HEK293 (cell line): Measurements from ENCODE around the gene DUSP16.
A peak's percentile ranks its signal among the peaks of the same experiment; 100 is the strongest.

Experiments
- CTCF ChIA-PET: fragments of 350-600 bp; formaldehyde crosslinking; extraction: SDS; loops from one replicate; lab custom pipeline; 2021; ENCODE audit warnings: antibody characterized with exemption; lab: Yijun Ruan, JAX
- POLR2A ChIA-PET: fragments of 300-600 bp; formaldehyde crosslinking; extraction: SDS; loops from one replicate; lab custom pipeline; 2020; ENCODE audit warnings: antibody characterized with exemption, inconsistent platforms; lab: Yijun Ruan, JAX
- H3K27ac ChIP-seq: fragments of 200-500 bp; sonication (Bioruptor generic); 2 replicates; pipeline ENCODE4 v1.5.1; 2014; ENCODE audit warnings: low read depth, low read length, control low read depth, inconsistent platforms; ENCODE audit errors: extremely low read depth
- H3K36me3 ChIP-seq, 2 experiments: fragments of 200-500 bp in 1 of 2; sonication (Bioruptor generic) in 1 of 2; 1 replicate in 1 of 2; 2 replicates in 1 of 2; pipeline ENCODE4 v1.5.1; 2014 to 2017; ENCODE audit warnings: inconsistent platforms in 2 of 2, low read length in 2 of 2; ENCODE audit not compliant: control insufficient read depth in 2 of 2, insufficient read depth in 1 of 2
- H3K4me1 ChIP-seq: fragments of 200-500 bp; sonication (Bioruptor generic); 2 replicates; pipeline ENCODE4 v1.5.1; 2014; ENCODE audit warnings: mild to moderate bottlenecking, low read length, inconsistent platforms; ENCODE audit not compliant: control insufficient read depth, insufficient read depth
- H3K4me3 ChIP-seq: 2 replicates; pipeline ENCODE4 v1.5.1; 2011; ENCODE audit warnings: low read depth, mild to moderate bottlenecking, control low read depth, low read length, moderate library complexity
- H3K9me3 ChIP-seq: fragments of 200-500 bp; sonication (Bioruptor generic); 2 replicates; pipeline ENCODE4 v1.5.1; 2014; ENCODE audit warnings: low read depth, low read length, inconsistent platforms; ENCODE audit not compliant: control insufficient read depth, insufficient read depth
- GFI1B ChIP-seq: fragments of 450-650 bp; formaldehyde crosslinking; IDR thresholded peaks from 2 replicates; pipeline ENCODE4 v1.5.1; 2016; ENCODE audit warnings: missing biosample characterization, missing genetic modification characterization
- REPIN1 ChIP-seq: fragments of 450-650 bp; formaldehyde crosslinking; IDR thresholded peaks from 2 replicates; pipeline ENCODE4 v1.5.1; 2017; ENCODE audit warnings: missing biosample characterization, missing genetic modification characterization, low read depth
- SCRT1 ChIP-seq: fragments of 450-650 bp; formaldehyde crosslinking; IDR thresholded peaks from 2 replicates; pipeline ENCODE4 v1.5.1; 2016; ENCODE audit warnings: missing biosample characterization, missing genetic modification characterization, borderline replicate concordance
- SCRT2 ChIP-seq: fragments of 450-650 bp; formaldehyde crosslinking; IDR thresholded peaks from 2 replicates; pipeline ENCODE4 v1.5.1; 2016; ENCODE audit warnings: missing biosample characterization, missing genetic modification characterization
- TRIM28 ChIP-seq: IDR thresholded peaks from 2 replicates; pipeline ENCODE4 v1.6.1; 2011; ENCODE audit warnings: low read length, control low read depth, borderline replicate concordance
- YY2 ChIP-seq: fragments of 450-650 bp; formaldehyde crosslinking; IDR thresholded peaks from 2 replicates; pipeline ENCODE4 v1.5.1; 2016; ENCODE audit warnings: missing biosample characterization, missing genetic modification characterization
- ZBTB20 ChIP-seq: fragments of 450-650 bp; formaldehyde crosslinking; IDR thresholded peaks from 2 replicates; pipeline ENCODE4 v1.5.1; 2016; ENCODE audit warnings: missing biosample characterization, missing genetic modification characterization
- ZBTB7A ChIP-seq: fragments of 450-650 bp; formaldehyde crosslinking; IDR thresholded peaks from 2 replicates; pipeline ENCODE4 v1.5.1; 2016; ENCODE audit warnings: low read depth, missing biosample characterization, missing genetic modification characterization
- ZNF10 ChIP-seq: fragments of 450-650 bp; formaldehyde crosslinking; IDR thresholded peaks from 2 replicates; pipeline ENCODE4 v1.5.1; 2017; ENCODE audit warnings: missing biosample characterization, missing genetic modification characterization
- ZNF2 ChIP-seq: fragments of 450-650 bp; formaldehyde crosslinking; IDR thresholded peaks from 2 replicates; pipeline ENCODE4 v1.5.1; 2016; ENCODE audit warnings: missing biosample characterization, missing genetic modification characterization
- ZNF248 ChIP-seq: fragments of 450-650 bp; formaldehyde crosslinking; IDR thresholded peaks from 2 replicates; pipeline ENCODE4 v1.5.1; 2017; ENCODE audit warnings: missing biosample characterization, missing genetic modification characterization
- ZNF335 ChIP-seq: fragments of 450-650 bp; formaldehyde crosslinking; conservative IDR thresholded peaks from 2 replicates; pipeline ENCODE4 v1.5.1; 2016; ENCODE audit warnings: missing biosample characterization, missing genetic modification characterization
- ZNF341 ChIP-seq: fragments of 450-650 bp; formaldehyde crosslinking; IDR thresholded peaks from 2 replicates; pipeline ENCODE4; 2016; ENCODE audit warnings: low read depth, missing biosample characterization, missing genetic modification characterization
- ZNF366 ChIP-seq: fragments of 450-650 bp; formaldehyde crosslinking; conservative IDR thresholded peaks from 2 replicates; pipeline ENCODE4 v1.5.1; 2016; ENCODE audit warnings: missing biosample characterization, missing genetic modification characterization
- ZNF394 ChIP-seq: fragments of 450-650 bp; formaldehyde crosslinking; IDR thresholded peaks from 2 replicates; pipeline ENCODE4 v1.5.1; 2016; ENCODE audit warnings: missing biosample characterization, missing genetic modification characterization, mild to moderate bottlenecking, moderate library complexity, borderline replicate concordance
- ZNF600 ChIP-seq: fragments of 450-650 bp; formaldehyde crosslinking; IDR thresholded peaks from 2 replicates; pipeline ENCODE4 v1.5.1; 2016; ENCODE audit warnings: missing biosample characterization, missing genetic modification characterization
- ZNF623 ChIP-seq: fragments of 450-650 bp; formaldehyde crosslinking; IDR thresholded peaks from 2 replicates; pipeline ENCODE4 v1.5.1; 2016; ENCODE audit warnings: missing biosample characterization, missing genetic modification characterization
- TF ChIP-seq, protein P1 (sequence below): fragments of 450-650 bp; formaldehyde crosslinking; IDR thresholded peaks from 2 replicates; pipeline ENCODE4 v1.5.1; 2016; ENCODE audit warnings: missing biosample characterization, missing genetic modification characterization
- TF ChIP-seq, protein P2 (sequence below): fragments of 450-650 bp; formaldehyde crosslinking; IDR thresholded peaks from 2 replicates; pipeline ENCODE4 v1.5.1; 2016; ENCODE audit warnings: missing biosample characterization, missing genetic modification characterization

Gene DUSP16

DNA sequence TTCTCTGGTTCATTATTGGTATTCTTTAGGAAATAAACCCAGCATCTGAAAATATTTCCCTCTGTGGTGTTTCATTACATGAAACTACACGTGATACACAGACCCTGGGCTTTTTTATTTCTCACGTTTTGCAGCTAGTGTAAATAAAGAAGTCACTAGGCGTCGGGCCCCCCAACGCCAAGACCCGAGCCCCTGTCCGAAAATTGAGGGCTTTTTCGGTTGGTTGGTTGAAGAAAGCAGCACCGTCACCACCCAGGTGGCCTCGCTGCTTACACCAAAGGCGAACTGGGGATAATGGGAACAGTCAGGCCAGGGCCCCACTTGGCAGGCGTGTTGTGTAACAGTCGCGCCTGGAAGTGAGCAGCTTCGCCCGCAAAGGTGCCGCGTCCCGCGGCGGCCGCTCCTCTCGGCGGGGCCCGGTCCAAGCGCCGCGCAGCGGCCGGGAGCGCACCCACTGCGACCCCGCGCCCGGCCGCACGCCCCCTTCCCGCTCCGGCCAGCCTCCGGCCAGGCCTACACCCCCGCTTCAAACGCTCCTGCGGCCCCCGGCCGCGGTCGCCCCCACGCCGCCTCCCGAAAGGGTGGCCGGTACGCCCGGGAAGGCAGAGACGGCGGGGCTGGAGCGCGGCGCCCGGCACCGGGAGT is 1.2 kb downstream of the DUSP16 start (continued):
- TF ChIP-seq, protein P1, sequence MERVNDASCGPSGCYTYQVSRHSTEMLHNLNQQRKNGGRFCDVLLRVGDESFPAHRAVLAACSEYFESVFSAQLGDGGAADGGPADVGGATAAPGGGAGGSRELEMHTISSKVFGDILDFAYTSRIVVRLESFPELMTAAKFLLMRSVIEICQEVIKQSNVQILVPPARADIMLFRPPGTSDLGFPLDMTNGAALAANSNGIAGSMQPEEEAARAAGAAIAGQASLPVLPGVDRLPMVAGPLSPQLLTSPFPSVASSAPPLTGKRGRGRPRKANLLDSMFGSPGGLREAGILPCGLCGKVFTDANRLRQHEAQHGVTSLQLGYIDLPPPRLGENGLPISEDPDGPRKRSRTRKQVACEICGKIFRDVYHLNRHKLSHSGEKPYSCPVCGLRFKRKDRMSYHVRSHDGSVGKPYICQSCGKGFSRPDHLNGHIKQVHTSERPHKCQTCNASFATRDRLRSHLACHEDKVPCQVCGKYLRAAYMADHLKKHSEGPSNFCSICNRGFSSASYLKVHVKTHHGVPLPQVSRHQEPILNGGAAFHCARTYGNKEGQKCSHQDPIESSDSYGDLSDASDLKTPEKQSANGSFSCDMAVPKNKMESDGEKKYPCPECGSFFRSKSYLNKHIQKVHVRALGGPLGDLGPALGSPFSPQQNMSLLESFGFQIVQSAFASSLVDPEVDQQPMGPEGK (tag by site-specific recombination) = peak; percentile 56; the same call in 1 of the 2 replicates
- TF ChIP-seq ZBTB20 (tag by site-specific recombination) (peak; percentile 36; the same call in 1 of the 2 replicates), ZBTB7A (tag by site-specific recombination) (no peak), ZNF394 (tag by site-specific recombination) (peak; percentile 31; the same call in 1 of the 2 replicates)

DNA sequence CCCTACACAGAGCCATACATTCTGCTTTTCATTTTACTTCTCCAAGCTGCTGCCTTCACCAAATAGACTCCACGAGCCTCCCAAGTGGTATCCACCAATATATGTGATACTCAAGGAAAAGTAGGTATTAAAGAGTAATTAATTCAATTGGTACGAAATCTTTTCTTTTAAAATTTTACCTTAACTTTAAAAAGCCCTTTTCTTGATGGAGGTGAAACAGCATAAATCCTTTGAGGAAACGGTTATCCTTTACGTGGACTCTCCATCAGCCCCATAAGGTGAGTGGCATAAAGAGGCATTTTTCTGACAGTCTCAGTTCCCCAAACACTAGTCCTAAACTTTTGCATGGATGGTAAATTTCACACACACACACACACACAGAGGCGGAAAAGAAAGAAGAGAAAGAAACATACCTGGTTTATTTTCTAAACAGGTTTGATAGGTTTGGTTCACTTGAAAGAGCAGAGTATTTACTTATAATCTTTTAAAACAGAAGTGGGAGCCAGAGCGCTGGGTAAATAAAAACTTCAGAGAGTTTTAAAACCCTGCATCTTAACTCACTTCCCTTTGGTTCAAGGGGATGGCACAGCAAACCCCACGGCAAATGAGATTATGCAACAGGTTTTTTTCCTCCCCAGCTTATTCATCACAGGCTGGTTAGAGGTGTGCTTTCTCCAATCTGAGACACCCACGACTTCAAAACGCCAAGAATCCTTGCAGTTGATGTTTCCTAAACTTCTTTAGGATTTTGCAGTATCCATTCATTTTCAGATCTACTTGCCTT is 1.9 kb downstream of the DUSP16 start:
- H3K4me1 ChIP-seq = peaks cover 15% of the 10 kb centered on the region
- no peaks in the 10 kb centered on the region for H3K9me3 ChIP-seq
- ChIA-PET POLR2A (interaction anchor here (1.0 kb wide), 1 partner anchor 13 kb away, joined by 3 read pairs; no protein-coding TSS in a partner anchor), CTCF (no interaction called here)
- peak overlapping the region; percentile 58 for H3K4me3 ChIP-seq
- peak overlapping the region; percentile 99 for H3K27ac ChIP-seq
- peaks cover 0 to 1% of the 10 kb centered on the region in 2 experiments; a peak in 1 of 3 replicates for H3K36me3 ChIP-seq
- TF ChIP-seq ZNF623 (tag by site-specific recombination) (no peak), ZNF2 (tag by site-specific recombination) (0 out of 2 replicates have a peak, but pooled peaks have one; percentile 15), ZNF248 (no peak), TRIM28 (peak; percentile 63; the same call in 1 of the 2 replicates), SCRT1 (peak; percentile 87), ZNF10 (tag by site-specific recombination) (peak; percentile 23; the same call in 1 of the 2 replicates), SCRT2 (tag by site-specific recombination) (peak; percentile 98), GFI1B (tag by site-specific recombination) (0 out of 2 replicates have a peak, but pooled peaks have one; percentile 16), YY2 (tag by site-specific recombination) (no peak), REPIN1 (tag by site-specific recombination) (no peak), ZNF366 (peak; percentile 63; the same call in 1 of the 2 replicates), ZNF341 (tag by site-specific recombination) (peak; percentile 22; the same call in 1 of the 2 replicates), ZNF600 (tag by site-specific recombination) (0 out of 2 replicates have a peak, but pooled peaks have one; percentile 33), ZNF335 (peak; percentile 47; the same call in 1 of the 2 replicates)
- TF ChIP-seq, protein P2, sequence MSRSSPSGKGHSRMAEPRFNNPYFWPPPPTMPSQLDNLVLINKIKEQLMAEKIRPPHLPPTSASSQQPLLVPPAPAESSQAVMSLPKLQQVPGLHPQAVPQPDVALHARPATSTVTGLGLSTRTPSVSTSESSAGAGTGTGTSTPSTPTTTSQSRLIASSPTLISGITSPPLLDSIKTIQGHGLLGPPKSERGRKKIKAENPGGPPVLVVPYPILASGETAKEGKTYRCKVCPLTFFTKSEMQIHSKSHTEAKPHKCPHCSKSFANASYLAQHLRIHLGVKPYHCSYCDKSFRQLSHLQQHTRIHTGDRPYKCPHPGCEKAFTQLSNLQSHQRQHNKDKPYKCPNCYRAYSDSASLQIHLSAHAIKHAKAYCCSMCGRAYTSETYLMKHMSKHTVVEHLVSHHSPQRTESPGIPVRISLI (tag by site-specific recombination) = peak; percentile 78; the same call in 1 of the 2 replicates
